ENCODE results near the gene THSD7A. TPM values are rescaled to one million over a fixed set of nuclear protein-coding genes. Genes with fewer than 3 reads are reported as not detected.

THSD7A gene
- total and polyA plus RNA-seq, 2 donors, result 4.5 to 30.8 TPM

DNA sequence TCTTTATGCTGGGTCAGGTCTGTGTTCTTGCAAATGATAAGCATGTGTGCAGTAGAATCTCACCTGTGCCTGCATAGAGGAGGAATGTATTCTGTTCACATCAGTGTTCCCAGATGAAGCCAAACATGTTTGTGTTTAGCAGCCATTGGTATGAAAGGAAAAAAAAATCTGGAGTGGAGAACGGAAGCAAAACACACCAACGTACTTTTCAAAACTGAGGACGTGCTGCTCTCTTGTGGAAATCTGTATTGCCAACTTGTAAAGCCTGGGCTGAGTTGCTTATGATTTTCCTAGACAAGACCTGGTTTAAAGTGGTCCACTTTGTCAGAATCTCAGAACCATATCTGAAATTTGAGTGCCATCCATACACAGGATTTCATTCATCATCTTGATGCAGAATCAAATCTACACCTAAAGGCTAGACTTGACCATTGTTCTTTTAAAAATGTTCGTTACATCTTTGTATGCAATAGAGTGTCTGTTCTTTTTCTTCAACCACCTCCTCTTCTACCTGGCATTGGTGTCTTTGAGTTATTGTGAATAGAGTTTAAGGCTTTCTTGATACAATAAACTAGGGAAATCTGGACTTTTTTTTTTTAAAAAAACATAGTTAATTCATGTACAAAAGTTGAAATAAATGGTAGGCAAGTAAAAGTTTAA, 490.6 kb downstream of the THSD7A start:
- H3K36me3 ChIP-seq (ENCODE audit: insufficient read depth), result no peaks in the 10 kb centered on the region
- H3K4me3 ChIP-seq (ENCODE audit: low read depth, low read length), result no peak overlapping the region
- H3K4me1 ChIP-seq (ENCODE audit: insufficient read depth), result no peaks in the 10 kb centered on the region
- H3K27ac ChIP-seq (ENCODE audit: low read depth), result no peak overlapping the region
- WGBS, result 33% methylated on average over 4 of the region's 4 CpGs
- no peak for DNase-seq (ENCODE audit: extremely low spot score)

DNA sequence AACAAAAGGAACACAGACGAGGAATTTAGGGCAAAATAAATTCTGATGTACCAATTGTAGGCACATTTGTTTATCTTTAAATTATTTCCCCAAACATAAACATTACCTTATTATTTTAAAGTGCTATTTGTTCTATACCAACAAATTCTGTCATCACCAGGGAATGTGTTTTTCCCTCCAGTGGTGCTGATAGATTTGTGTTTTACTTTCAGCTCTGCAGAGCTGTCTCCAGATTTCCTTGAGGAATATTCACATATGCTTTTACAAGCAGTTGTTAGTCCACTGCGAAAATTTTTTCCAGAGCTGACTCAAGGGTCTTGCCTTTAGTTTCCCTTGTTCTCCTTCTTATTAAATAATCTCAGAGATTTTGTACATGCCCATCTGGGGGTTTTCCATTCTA, 495.6 kb downstream of the THSD7A start:
- H3K4me3 ChIP-seq (ENCODE audit: low read depth, low read length), result no peak overlapping the region
- DNase-seq (ENCODE audit: extremely low spot score), result no peak
- 6% methylated on average over 2 of the region's 2 CpGs for WGBS
- H3K27ac ChIP-seq (ENCODE audit: low read depth), result no peak overlapping the region
- H3K4me1 ChIP-seq (ENCODE audit: insufficient read depth), result no peaks in the 10 kb centered on the region
- H3K36me3 ChIP-seq (ENCODE audit: insufficient read depth), result no peaks in the 10 kb centered on the region

DNA sequence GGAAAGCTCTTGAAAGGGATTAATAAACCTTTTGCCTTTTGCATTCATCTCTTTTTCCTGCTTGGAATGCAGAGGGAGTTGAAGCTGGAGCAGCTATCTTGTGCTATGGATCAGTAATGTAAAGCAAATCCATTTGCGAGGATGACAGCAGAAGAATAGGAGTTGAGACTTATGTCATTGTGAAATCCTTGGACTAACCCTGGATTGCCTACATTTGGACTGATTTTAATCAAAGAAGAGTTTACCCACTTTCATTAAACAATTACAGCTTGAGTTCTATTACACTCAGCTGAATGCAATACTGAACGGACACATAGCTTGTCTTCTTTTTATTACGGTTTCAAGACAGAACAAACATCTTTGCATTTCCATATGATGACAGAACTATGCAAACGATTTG, 496.1 kb downstream of the THSD7A start:
- 39% methylated on average over 4 of the region's 4 CpGs for WGBS
- Histone ChIP-seq H3K27ac (ENCODE audit: low read depth) (no peak overlapping the region), H3K36me3 (ENCODE audit: insufficient read depth) (no peaks in the 10 kb centered on the region), H3K4me1 (ENCODE audit: insufficient read depth) (no peaks in the 10 kb centered on the region), H3K4me3 (ENCODE audit: low read depth, low read length) (no peak overlapping the region)
- no peak for DNase-seq (ENCODE audit: extremely low spot score)

DNA sequence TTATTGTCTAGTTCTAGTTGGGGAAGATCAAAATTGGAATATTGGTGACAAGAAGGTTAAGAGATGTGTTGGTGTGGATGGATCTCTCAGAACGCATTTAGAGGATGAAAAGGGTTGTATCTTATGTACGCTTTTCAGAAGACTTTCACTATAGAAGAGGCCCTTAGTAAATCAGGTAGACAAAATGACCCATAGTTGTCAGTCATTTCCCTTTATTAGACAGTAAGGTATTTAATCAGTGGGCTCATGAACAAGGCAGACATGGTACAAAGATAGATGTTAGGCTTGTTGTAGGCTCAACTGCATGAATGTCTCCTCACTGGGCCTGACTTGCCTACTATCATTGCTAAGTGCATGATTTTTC, 499.2 kb downstream of the THSD7A start:
- H3K4me3 ChIP-seq (ENCODE audit: low read depth, low read length), result no peak overlapping the region
- no peak for DNase-seq (ENCODE audit: extremely low spot score)
- no peak overlapping the region for H3K27ac ChIP-seq (ENCODE audit: low read depth)
- WGBS, result 92% methylated on average over 2 of the region's 2 CpGs
- no peaks in the 10 kb centered on the region for H3K36me3 ChIP-seq (ENCODE audit: insufficient read depth)
- H3K4me1 ChIP-seq (ENCODE audit: insufficient read depth), result no peaks in the 10 kb centered on the region

DNA sequence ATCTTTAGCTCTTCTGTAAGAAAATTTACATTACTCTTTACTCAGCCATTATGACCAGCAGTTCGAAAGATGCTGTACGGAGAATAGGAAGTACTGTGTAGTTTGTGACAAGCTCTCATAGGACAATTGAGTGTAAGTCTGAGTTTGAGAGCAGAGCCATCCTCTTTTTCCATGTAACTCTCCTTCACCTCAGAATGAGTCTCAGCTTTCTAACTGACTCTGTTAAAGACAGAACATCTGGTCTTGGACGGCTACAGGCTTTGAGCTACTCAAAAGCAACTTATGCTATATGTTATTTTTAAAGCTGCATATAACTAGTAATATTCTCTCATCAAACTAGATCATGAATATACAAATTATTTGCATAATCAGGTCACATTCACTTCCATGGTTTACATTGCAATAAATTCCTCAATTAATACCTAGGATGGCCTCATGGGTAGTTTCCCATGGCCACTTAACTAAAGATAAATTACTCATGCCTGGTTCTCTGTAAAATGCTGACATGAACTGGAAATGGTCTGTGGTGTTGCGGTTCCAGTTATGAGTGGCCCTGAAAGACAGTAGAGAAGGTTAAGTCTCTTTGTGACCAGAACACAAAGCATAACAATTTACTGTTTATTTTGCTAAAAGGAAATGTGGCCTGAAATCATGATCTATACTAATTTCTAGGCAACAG, 499.7 kb downstream of the THSD7A start:
- Histone ChIP-seq H3K27ac (ENCODE audit: low read depth) (no peak overlapping the region), H3K4me1 (ENCODE audit: insufficient read depth) (no peaks in the 10 kb centered on the region), H3K36me3 (ENCODE audit: insufficient read depth) (no peaks in the 10 kb centered on the region), H3K4me3 (ENCODE audit: low read depth, low read length) (no peak overlapping the region)
- 83% methylated on average over 4 of the region's 4 CpGs for WGBS
- no peak for DNase-seq (ENCODE audit: extremely low spot score)

DNA sequence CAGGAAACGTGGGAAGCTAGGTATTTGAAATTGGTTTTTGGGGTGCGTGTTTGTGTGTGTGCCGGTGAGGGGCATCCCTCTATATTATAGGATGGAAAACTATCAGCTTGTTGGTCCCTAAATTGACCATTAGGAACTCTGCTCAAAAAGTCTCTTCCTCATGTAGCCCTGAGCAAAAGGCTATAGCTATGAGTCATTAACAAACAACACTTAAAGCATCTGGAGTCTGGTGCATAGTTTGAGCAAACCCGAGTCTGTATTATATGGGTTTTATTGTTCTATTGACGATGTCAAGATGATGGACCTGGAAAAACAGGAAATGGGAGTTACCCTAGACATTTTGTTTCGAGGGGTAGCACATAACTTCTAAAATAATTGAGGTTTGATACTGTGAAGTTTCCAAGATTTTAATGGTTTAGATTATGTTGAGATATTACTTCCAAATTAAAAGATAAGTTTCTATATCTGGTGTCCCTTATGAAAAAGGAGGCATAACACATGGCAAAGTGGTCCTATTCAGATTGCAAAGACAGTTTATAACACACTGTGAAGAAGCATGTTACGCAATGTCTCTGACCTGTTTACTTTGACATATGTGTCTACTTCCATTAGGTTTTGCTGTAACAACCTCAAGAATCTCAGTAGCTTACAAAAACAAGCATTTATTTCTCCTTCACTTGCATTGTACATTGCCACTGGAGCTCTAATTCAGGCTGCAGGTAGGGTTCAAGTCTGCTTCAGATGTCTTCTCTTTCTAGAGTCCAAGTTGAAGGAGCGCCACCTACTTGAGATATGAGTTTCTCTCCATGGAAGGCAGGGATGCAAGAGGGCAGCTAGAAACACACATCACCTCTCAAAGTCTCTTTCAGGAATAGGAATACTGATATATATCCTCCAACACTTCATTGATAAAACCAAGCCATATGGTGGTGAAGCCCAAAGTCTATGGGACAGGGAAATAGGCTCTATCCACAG, 500.6 kb downstream of the THSD7A start:
- Histone ChIP-seq H3K4me3 (ENCODE audit: low read depth, low read length) (no peak overlapping the region), H3K36me3 (ENCODE audit: insufficient read depth) (no peaks in the 10 kb centered on the region), H3K27ac (ENCODE audit: low read depth) (no peak overlapping the region), H3K4me1 (ENCODE audit: insufficient read depth) (no peaks in the 10 kb centered on the region)
- 79% methylated on average over 8 of the region's 8 CpGs for WGBS
- DNase-seq (ENCODE audit: extremely low spot score), result no peak

DNA sequence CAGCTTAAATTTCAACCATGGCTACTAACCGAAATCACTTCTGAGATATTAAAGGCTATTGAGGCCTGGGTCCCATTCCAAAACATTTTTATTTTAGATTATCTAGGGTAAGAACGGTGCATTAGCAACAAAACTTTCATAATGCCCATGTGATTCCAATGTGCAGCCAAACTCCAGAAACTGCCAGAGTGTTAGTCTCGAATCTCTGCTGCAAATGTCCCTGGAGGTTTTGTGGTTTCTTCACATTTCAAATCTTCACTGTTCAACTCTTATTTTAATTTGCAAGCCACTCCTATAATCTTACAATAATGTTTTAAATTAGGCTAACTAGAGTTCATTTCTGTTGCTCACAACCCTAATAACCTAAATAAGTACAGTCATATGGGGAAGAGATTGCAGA, 501.3 kb downstream of the THSD7A start:
- DNase-seq (ENCODE audit: extremely low spot score), result no peak
- H3K27ac ChIP-seq (ENCODE audit: low read depth), result no peak overlapping the region
- no peak overlapping the region for H3K4me3 ChIP-seq (ENCODE audit: low read depth, low read length)
- H3K4me1 ChIP-seq (ENCODE audit: insufficient read depth), result no peaks in the 10 kb centered on the region
- WGBS, result 83% methylated on average over 3 of the region's 3 CpGs
- H3K36me3 ChIP-seq (ENCODE audit: insufficient read depth), result no peaks in the 10 kb centered on the region

DNA sequence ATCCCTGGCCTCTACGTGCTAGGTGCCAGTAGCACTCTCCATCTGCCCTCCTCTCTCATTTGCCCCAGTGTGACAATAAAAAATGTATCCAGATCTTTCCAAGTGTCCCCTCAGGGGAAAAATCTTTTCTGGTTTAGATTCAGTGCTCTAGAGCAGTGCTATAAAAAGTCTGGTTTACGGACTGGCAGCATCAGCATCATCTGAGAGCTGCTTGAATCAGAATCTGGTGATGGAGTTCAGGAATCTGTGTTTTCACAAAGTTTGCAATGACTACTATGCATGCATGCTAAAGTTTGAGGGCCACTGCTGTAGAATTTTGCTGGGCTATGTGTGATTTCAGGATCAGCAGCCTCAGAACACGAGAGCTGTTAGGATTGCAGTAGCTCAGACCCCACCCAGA, 501.8 kb downstream of the THSD7A start:
- no peak overlapping the region for H3K27ac ChIP-seq (ENCODE audit: low read depth)
- WGBS, result 84% methylated on average over 3 of the region's 3 CpGs
- no peaks in the 10 kb centered on the region for H3K4me1 ChIP-seq (ENCODE audit: insufficient read depth)
- no peak for DNase-seq (ENCODE audit: extremely low spot score)
- H3K36me3 ChIP-seq (ENCODE audit: insufficient read depth), result no peaks in the 10 kb centered on the region
- no peak overlapping the region for H3K4me3 ChIP-seq (ENCODE audit: low read depth, low read length)

DNA sequence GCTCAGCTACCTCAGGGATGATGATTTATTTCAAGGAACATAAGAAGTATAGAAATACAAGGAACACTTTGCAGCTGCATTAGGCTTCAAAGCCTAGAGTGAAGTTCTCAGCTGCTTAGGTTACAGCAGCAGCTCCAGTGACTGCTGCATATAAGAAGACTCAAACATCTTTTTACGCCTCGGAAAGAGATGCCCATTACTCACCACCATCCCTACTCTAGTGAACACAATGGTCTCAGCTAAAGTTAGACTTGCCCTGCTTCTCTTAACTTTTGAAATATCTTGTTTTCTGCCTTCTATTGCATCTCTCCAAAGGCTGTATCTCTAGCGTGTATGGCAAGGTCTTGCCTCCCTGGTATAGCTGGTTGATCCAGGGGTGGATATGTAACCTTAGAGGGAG, 502.4 kb downstream of the THSD7A start:
- whole genome bisulfite sequencing, result 85% methylated on average over 3 of the region's 3 CpGs
- H3K27ac ChIP-seq (ENCODE audit: low read depth), result no peak overlapping the region
- H3K36me3 ChIP-seq (ENCODE audit: insufficient read depth), result no peaks in the 10 kb centered on the region
- no peak overlapping the region for H3K4me3 ChIP-seq (ENCODE audit: low read depth, low read length)
- DNase-seq (ENCODE audit: extremely low spot score), result no peak
- no peaks in the 10 kb centered on the region for H3K4me1 ChIP-seq (ENCODE audit: insufficient read depth)

DNA sequence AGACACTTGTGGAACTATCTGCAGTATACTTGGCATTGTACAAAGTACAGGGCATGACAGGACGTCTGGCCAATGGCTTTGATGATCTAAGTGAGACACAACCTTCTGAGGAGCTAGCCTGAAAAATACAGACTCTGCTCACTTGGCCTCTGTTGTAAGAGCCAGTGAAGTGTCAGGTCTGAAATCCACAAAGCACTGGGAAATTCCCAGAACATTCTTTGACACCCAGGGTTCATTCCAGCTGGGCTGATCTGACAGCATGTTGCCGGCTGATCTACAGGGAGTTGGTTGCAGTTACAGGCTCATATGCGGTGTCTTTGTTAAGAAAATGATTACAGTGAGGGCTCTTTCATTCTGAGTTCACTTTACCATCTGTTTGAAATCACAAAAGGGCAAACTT, 503.7 kb downstream of the THSD7A start:
- WGBS, result 29% methylated on average over 3 of the region's 3 CpGs
- H3K4me1 ChIP-seq (ENCODE audit: insufficient read depth), result no peaks in the 10 kb centered on the region
- H3K27ac ChIP-seq (ENCODE audit: low read depth), result no peak overlapping the region
- H3K4me3 ChIP-seq (ENCODE audit: low read depth, low read length), result no peak overlapping the region
- DNase-seq (ENCODE audit: extremely low spot score), result no peak
- no peaks in the 10 kb centered on the region for H3K36me3 ChIP-seq (ENCODE audit: insufficient read depth)

DNA sequence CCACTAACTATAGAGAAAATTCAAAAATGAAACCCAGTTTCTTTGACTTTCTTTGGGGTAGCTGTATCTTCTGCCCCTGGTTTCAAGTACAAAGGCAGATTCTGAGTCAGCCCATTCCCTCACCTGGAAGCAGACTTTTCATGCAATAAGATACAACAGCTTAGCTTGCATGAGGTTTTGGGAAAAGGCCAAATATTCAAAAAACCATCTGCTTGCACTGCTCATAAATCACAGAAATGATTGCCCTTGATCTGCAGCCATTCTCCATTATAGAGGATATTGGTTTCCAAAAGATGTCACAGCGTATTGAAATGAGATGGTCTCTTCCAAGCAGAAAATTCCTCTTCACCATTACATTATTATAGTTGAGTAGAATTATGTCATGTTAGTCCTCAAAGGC, 504.4 kb downstream of the THSD7A start:
- WGBS, result 89% methylated on average over 1 of the region's 1 CpG
- no peak for DNase-seq (ENCODE audit: extremely low spot score)
- H3K27ac ChIP-seq (ENCODE audit: low read depth), result no peak overlapping the region

More for the DNA sequence above, 504.4 kb downstream of the THSD7A start:
- Histone ChIP-seq H3K4me3 (ENCODE audit: low read depth, low read length) (no peak overlapping the region), H3K36me3 (ENCODE audit: insufficient read depth) (no peaks in the 10 kb centered on the region), H3K4me1 (ENCODE audit: insufficient read depth) (no peaks in the 10 kb centered on the region)

Measured in urinary bladder (tissue), 4 donors.